ENCODE measurements around the gene SHISA7.
A peak's percentile ranks its signal among the peaks of the same experiment; 100 is the strongest.
"Not testable (repeated sequence)": the region's sequence is repeated elsewhere in the genome, so short reads cannot be mapped to it uniquely, and the experiment has no call there.

The SHISA7 gene

DNA sequence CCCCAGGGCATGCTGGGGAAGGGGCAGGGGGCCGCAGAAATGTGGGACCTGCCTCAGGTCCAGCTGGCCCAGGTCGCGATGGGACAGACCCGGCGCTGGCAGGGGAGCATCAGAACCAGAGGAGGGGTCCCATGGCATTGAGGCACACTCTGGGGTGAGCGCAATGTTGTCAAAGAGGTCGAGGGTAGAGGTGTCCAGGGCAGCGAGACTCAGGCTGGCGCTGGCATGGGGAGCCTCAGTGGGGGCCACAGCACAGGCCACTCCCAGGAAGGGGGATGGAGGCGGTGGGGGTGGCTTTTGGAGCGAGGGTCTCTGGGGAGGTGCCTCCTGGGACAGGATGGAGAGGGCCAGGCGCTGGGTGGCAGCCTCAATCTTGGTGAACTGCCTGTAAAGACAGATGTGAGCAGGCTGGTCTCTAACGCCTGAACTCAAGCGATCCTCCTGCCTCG is 20.5 kb upstream of the SHISA7 start:
- DNase-seq (ENCODE audit: low read depth): no peak

- no peak for DNase-seq (ENCODE audit: low read depth)
These were observed 19.6 kb upstream of the SHISA7 start for GRCh38 chr19:55462722-55463121.

DNA sequence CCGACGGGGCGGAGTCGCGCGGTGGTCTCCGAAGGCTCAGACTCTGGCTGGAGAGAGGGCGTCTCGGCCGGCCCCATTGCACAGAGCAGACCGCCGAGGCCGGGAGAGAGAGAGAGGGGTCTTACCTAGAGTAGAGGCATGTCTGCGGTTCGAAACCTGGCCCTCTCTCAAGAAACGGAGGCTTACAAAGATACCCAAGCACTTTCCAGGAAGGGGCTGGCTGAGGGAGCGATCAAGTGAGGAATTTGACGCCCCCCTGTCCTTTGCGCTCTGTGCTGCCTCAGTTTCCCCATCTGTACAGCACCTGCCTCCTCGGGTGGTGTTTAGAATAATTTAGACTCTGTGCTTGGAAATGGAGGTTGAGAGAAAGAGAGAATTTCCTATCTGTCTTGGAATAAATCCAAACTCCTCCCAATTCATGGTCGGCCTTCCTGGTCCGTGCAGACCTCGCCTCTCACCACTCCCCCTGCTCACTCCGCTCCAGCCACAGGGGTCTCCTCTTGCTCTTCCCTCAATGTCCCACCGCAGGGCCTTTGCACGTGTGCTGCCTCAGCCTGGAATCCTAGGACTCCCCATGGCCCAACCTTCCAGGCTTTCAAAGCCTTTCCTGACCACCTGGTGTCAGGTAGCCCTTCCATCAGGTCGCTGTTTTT is 19.0 kb upstream of the SHISA7 start:
- DNase-seq (ENCODE audit: low read depth): no peak

DNA sequence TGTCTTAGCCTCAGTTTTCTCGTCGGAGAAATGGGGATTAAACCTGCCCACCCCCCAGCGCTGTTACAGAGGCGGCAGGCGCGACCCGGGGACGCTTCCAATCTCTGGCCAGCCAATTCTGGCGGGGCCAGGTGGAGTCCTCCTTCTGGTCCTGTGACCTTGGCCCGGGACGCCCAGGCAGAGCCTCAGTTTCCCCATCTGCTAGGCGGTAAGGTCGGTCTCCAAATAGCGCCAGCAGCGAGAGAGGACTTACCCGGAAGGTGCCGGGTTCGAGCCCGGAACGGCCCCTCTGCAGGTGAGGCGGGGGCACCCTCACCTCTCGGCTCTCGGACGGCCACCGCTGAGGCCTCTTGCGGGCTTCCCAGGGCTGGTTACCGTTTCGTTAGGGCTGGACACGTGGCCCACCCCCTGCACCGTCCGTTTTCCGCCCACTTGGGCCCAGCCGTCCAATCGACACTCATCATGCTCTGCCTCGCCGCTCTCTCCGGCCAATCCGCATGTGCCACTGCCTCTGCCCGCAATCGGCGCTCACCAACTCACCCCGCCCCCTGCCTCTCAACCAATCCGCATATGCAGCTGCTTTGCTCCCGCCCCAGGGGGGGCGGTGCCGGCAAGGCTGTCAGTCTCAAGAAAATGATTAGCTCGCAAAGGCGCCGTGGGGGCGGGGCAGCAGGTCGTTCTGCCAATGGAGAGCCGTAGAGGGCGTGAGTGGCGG is 18.3 kb upstream of the SHISA7 start, which contains the start of gene ISOC2:
ISOC2 (minus strand) TSS at position 384 of the 715 bp plus-strand sequence. CDS start 5,156 bp downstream, outside the sequence.
- peak; percentile 100 for DNase-seq (ENCODE audit: low read depth)

- peak; percentile 71 for DNase-seq (ENCODE audit: low read depth)
These were observed 17.7 kb upstream of the SHISA7 start for GRCh38 chr19:55460670-55461258.

GRCh38 chr19:55459950-55460657 is 17.0 kb upstream of the SHISA7 start:
- no peak for DNase-seq (ENCODE audit: low read depth)

DNA sequence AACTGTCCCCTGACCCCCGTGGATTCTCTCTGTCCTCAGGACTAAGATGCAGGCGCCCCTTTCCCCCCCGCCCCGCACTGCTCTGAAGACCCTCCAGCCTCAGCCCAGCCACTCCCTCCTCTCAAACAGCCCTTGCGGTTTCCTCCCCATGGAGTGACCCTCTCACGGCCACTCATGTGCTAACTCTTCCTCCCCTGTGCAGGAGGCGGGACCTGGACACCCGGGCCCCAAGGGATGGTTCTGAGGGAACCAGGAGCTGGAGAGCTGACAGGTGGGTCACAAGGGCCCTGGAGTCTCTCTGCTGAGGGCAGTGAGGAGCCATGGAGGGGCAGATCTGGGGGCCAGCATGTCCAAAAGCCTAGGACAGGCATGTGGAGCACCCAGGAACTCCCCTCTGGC is 16.4 kb upstream of the SHISA7 start:
- DNase-seq (ENCODE audit: low read depth): no peak

GRCh38 chr19:55457683-55458457 is 14.8 kb upstream of the SHISA7 start:
- no peak for DNase-seq (ENCODE audit: low read depth)

DNA sequence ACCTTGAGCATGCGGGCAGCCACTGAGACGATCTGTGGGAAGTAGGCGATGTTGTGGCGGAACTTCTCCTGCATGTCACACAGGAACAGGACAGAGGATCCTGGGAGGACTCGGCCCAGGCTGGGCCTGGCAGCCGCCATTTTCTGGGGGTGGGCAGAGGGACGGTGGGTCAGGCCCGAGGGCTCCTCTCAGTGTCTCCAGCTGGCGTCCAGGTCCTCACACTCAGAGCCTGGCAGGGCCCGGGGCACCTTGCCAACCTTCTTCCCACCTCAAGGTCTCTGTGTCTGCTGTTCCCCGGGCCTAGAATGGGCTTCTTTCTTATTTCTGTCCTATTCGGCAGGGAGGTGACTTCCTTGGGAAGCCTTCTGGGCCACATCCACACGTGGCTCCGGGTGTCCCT is 13.2 kb upstream of the SHISA7 start:
- no peak for DNase-seq (ENCODE audit: low read depth)

- no peak for DNase-seq (ENCODE audit: low read depth)
These were observed 12.6 kb upstream of the SHISA7 start for GRCh38 chr19:55455576-55456235.

GRCh38 chr19:55454787-55455243 is 11.7 kb upstream of the SHISA7 start:
- DNase-seq (ENCODE audit: low read depth): no peak

DNA sequence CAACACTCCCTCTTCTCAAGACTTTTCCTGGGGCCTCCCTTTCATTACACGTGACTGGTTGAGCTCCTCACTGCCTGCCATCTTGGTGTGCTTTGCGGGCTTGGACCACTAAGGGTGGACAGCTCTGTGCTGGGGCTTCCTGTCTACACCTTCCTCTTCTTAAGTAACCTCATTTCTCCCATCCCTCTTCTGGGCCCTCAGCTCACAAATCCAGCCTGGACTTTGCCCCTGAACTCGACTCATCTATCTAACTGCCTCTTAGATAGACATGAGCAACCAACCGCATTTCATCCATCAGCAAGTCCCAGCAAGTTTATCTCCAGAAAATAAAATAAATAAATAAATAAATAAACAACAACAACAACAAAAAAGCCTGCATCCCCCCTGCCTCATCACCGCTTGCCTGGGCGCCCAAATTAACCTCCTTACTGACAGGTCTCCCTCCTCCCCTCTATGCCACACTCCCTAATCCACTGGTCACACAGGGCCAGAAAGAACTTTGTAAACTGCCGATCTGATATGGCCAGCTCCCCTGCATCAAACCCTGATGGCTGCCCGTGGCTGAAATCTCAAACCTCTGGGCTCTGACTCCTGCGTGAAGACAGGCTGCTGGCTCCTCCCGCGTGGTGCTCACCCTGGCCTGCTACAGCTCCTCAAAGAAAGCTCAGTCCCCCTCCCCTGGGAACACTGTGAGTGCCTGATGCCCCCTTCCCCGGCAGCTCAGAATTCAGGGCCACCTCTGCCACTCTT is 10.6 kb upstream of the SHISA7 start:
- DNase-seq (ENCODE audit: low read depth): no peak

- no peak for DNase-seq (ENCODE audit: low read depth)
These were observed 9.7 kb upstream of the SHISA7 start for GRCh38 chr19:55452749-55453346.

- no peak for DNase-seq (ENCODE audit: low read depth)
These were observed 9.1 kb upstream of the SHISA7 start for GRCh38 chr19:55451965-55452748.

GRCh38 chr19:55451163-55451964 is 8.3 kb upstream of the SHISA7 start:
- DNase-seq (ENCODE audit: low read depth): no peak

DNA sequence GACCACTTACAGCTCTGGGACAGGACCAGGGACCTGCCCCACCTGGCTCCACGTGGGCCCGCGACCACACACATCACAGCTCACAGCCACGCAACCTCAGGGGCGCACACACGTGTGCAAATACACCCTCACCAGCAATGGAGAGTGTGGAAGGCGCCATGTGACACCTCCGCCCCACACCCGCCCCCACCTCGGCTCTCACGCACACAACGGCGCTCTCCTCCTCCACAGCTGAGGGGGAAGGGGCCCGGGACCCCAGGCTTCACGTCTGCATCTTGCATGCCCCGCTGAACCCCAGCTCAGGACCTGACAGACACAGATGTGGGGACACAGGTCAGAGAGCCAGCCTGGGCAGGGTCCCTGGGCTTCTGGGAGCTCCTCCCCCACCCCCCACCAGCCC is 6.4 kb upstream of the SHISA7 start:
- DNase-seq (ENCODE audit: low read depth): no peak

- not testable (repeated sequence) for DNase-seq (ENCODE audit: low read depth)
These were observed 5.0 kb upstream of the SHISA7 start for GRCh38 chr19:55448175-55448490.

DNA sequence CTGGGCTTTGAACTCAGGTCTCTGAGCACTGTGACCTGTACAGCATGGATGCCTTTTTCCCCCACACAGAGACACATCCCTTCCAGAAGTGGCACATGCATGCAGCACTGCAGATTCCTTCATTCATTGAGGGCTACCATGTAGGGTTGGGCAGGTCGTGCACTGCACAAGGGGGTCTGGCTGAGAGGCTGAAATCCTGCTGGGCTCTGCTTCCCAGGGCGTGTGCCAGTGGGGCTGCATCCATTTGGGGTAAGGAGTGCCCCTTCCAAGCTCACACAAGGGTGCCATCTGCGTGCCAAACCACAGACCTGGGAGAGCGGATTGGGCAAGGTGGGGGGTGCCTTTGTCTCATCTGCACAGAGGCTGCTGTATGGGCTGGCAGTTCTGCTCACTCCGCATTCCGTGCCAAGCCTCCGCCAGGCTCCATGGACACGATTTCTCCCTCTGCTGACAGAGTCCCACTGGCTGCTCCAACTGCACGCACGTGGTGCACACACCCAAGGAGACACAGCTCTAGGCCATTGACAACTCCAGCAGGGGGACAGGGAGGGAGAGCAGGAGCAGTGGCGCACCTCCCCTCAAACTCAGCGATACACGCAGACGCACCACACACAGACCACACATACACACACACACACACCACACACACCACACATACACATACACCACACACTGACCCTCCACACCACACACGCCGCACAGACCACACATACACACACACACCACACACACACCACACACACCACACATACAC is 4.5 kb upstream of the SHISA7 start:
- no peak for DNase-seq (ENCODE audit: low read depth)

Data from GM04504 (cell line).